Hepatocyte (in vitro differentiated cells): ENCODE results near the gene PBX3. TPM values are rescaled to one million over a fixed set of nuclear protein-coding genes. Genes with fewer than 3 reads are reported as not detected.

Experiments used
- DNase-seq: peaks from one replicate; pipeline ENCODE4 v3.0.0-alpha.2; 2016; ENCODE audit warnings: low spot score
- H2AFZ ChIP-seq: fragments of 200-600 bp; sonication (generic); 2 replicates; pipeline ENCODE4 v1.6.0; 2016; ENCODE audit warnings: antibody characterized with exemption, mild to moderate bottlenecking
- H3K27ac ChIP-seq: fragments of 200-600 bp; sonication (generic); 2 replicates; pipeline ENCODE4 v1.5.1; 2016; ENCODE audit warnings: mild to moderate bottlenecking
- H3K27me3 ChIP-seq: fragments of 200-600 bp; sonication (generic); 2 replicates; pipeline ENCODE4 v1.6.1; 2016
- H3K36me3 ChIP-seq: fragments of 200-600 bp; sonication (generic); replicated peaks from 2 replicates; pipeline ENCODE4 v1.5.1; 2016; ENCODE audit warnings: low read depth; ENCODE audit not compliant: insufficient read depth
- H3K4me1 ChIP-seq: fragments of 200-600 bp; sonication (generic); 2 replicates; pipeline ENCODE4 v1.5.1; 2016; ENCODE audit warnings: mild to moderate bottlenecking, moderate library complexity; ENCODE audit not compliant: insufficient read depth
- H3K4me2 ChIP-seq: fragments of 200-600 bp; sonication (generic); 2 replicates; pipeline ENCODE4 v1.6.0; 2016
- H3K4me3 ChIP-seq: fragments of 200-600 bp; sonication (generic); 2 replicates; pipeline ENCODE4 v1.5.1; 2016; ENCODE audit warnings: mild to moderate bottlenecking
- H3K79me2 ChIP-seq: fragments of 200-600 bp; sonication (generic); 2 replicates; pipeline ENCODE4 v1.6.0; 2017; ENCODE audit warnings: mild to moderate bottlenecking
- H3K9me2 ChIP-seq: fragments of 200-600 bp; sonication (generic); replicated peaks from 2 replicates; pipeline ENCODE4 v1.6.0; 2017; ENCODE audit warnings: mild to moderate bottlenecking; ENCODE audit not compliant: insufficient read depth
- H3K9me3 ChIP-seq: fragments of 200-600 bp; sonication (generic); 2 replicates; pipeline ENCODE4 v1.5.1; 2016; ENCODE audit warnings: low read depth, mild to moderate bottlenecking
- H4K20me1 ChIP-seq: fragments of 200-600 bp; sonication (generic); 2 replicates; pipeline ENCODE4 v1.6.0; 2016; ENCODE audit warnings: mild to moderate bottlenecking; ENCODE audit not compliant: insufficient read depth, poor library complexity, severe bottlenecking
- CTCF ChIP-seq: fragments of 200-600 bp; sonication (generic); IDR thresholded peaks from 2 replicates; pipeline ENCODE4 v1.5.1; 2016; ENCODE audit warnings: antibody characterized with exemption, mild to moderate bottlenecking; ENCODE audit not compliant: poor library complexity
- EZH2 ChIP-seq: fragments of 200-600 bp; sonication (generic); IDR thresholded peaks from 2 replicates; pipeline ENCODE4 v1.6.1; 2016; ENCODE audit warnings: antibody characterized with exemption, mild to moderate bottlenecking, borderline replicate concordance
- EZH2phosphoT487 ChIP-seq: fragments of 200-600 bp; sonication (generic); IDR thresholded peaks from one replicate; pipeline ENCODE4 v1.6.1; 2018; ENCODE audit warnings: antibody characterized with exemption, mild to moderate bottlenecking, low read depth, moderate library complexity; ENCODE audit not compliant: unreplicated experiment, severe bottlenecking
- WGBS: methylation state at CpG from one replicate; pipeline ENCODE4 v1.1.6; 2016; ENCODE audit warnings: low lambda C conversion rate; ENCODE audit errors: missing lambda C conversion rate; 5-methylcytosine and 5-hydroxymethylcytosine counted together
- polyA plus RNA-seq: library from polyadenylated mRNA; unstranded; fragments of >200 nt; fragmentation: Nextera tagmentation; extraction: Ambion mirVana; gene quantifications from 2 replicates; pipeline ENCODE4 v1.2.1, GENCODE V29; 2016
- total RNA-seq: library from RNA; depleted of rRNA; stranded (reverse); fragments of >200 nt; gene quantifications from 2 replicates; pipeline ENCODE4 v1.2.3, GENCODE V29; 2014

PBX3 gene
- total and polyA plus RNA-seq, 2 experiments from 2014 or later = 15.9 to 23.3 TPM

- Histone ChIP-seq H3K9me3 (no peaks in the 10 kb centered on the region), H3K79me2 (peaks cover 6% of the 10 kb centered on the region), H3K27ac (no peak overlapping the region), H3K4me1 (no peaks in the 10 kb centered on the region), H4K20me1 (no peaks in the 10 kb centered on the region), H3K9me2 (no peaks in the 10 kb centered on the region), H3K4me3 (no peak overlapping the region), H2AFZ (no peak overlapping the region), H3K4me2 (no peak overlapping the region), H3K36me3 (no peaks in the 10 kb centered on the region), H3K27me3 (no peaks in the 10 kb centered on the region)
- no peak for DNase-seq
- TF ChIP-seq CTCF (no peak), EZH2phosphoT487 (no peak), EZH2 (no peak)
Observed at GRCh38 chr9:125861405-125862058, 114.4 kb downstream of the PBX3 start.

DNA sequence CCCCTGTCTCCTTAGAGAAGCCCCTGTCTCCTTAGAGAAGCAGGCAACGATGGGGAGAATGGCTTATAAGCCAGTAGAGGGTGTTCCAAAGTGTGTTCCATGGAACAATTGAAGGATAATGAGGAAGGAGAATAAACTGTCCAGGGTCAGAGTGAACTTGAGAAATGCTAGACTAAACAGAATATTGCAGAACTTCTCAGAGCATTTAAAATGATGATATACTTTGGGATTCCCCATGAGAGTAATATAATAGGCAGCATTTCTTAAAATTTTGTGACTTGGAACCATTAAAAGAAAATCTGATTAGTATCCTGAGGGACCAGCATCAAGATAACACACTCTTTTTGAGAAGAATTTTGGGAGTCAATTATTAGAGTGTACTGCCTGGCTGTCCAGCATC, 116.8 kb downstream of the PBX3 start:
- Histone ChIP-seq H3K4me2 (no peak overlapping the region), H3K4me3 (no peak overlapping the region), H3K79me2 (peaks cover 6% of the 10 kb centered on the region), H3K4me1 (no peaks in the 10 kb centered on the region), H3K9me2 (no peaks in the 10 kb centered on the region), H4K20me1 (no peaks in the 10 kb centered on the region), H2AFZ (no peak overlapping the region), H3K27ac (no peak overlapping the region), H3K36me3 (no peaks in the 10 kb centered on the region), H3K9me3 (no peaks in the 10 kb centered on the region), H3K27me3 (no peaks in the 10 kb centered on the region)
- TF ChIP-seq CTCF (no peak), EZH2phosphoT487 (no peak), EZH2 (no peak)
- WGBS = 86% methylated on average over 1 of the region's 1 CpG
- DNase-seq = no peak

- Histone ChIP-seq H3K4me2 (no peak overlapping the region), H3K27me3 (no peaks in the 10 kb centered on the region), H2AFZ (no peak overlapping the region), H4K20me1 (no peaks in the 10 kb centered on the region), H3K79me2 (no peaks in the 10 kb centered on the region), H3K4me3 (no peak overlapping the region), H3K9me2 (no peaks in the 10 kb centered on the region), H3K27ac (no peak overlapping the region), H3K36me3 (no peaks in the 10 kb centered on the region), H3K9me3 (no peaks in the 10 kb centered on the region), H3K4me1 (no peaks in the 10 kb centered on the region)
- 89% methylated on average over 3 of the region's 3 CpGs for WGBS
- no peak for TF ChIP-seq EZH2phosphoT487
- TF ChIP-seq CTCF = no peak
- TF ChIP-seq EZH2 = no peak
- no peak for DNase-seq
Observed at GRCh38 chr9:125867751-125868415, 120.7 kb downstream of the PBX3 start.
